Nephron progenitor cell (in vitro differentiated cells): ENCODE measurements around the gene PMM2.

ENCODE experiments used
- DNase-seq: peaks from one replicate; pipeline ENCODE4 v3.0.0; 2021
- H3K27ac Mint-ChIP-seq: 2 replicates; pipeline ENCODE4 v1.8.0; 2021; ENCODE audit warnings: mild to moderate bottlenecking, moderate library complexity, mixed read lengths
- H3K27me3 Mint-ChIP-seq: 2 replicates; pipeline ENCODE4 v1.8.0; 2021; ENCODE audit warnings: mild to moderate bottlenecking, low read depth, mixed read lengths; ENCODE audit not compliant: poor library complexity
- H3K36me3 Mint-ChIP-seq: 2 replicates; pipeline ENCODE4 v1.8.0; 2021; ENCODE audit warnings: low read depth, mixed read lengths
- H3K4me1 Mint-ChIP-seq: 2 replicates; pipeline ENCODE4 v1.8.0; 2021; ENCODE audit warnings: mixed read lengths
- H3K4me3 Mint-ChIP-seq: 2 replicates; pipeline ENCODE4 v1.8.0; 2021; ENCODE audit warnings: mild to moderate bottlenecking, moderate library complexity, mixed read lengths
- H3K9me3 Mint-ChIP-seq: 2 replicates; pipeline ENCODE4 v1.8.0; 2021; ENCODE audit warnings: mild to moderate bottlenecking, moderate library complexity, mixed read lengths
- TF ChIP-seq, protein P1 (sequence below): fragments of 200-600 bp; sonication (generic); IDR thresholded peaks from 2 replicates; pipeline ENCODE4 v1.5.0; 2021; ENCODE audit warnings: antibody characterized with exemption

The PMM2 gene

DNA sequence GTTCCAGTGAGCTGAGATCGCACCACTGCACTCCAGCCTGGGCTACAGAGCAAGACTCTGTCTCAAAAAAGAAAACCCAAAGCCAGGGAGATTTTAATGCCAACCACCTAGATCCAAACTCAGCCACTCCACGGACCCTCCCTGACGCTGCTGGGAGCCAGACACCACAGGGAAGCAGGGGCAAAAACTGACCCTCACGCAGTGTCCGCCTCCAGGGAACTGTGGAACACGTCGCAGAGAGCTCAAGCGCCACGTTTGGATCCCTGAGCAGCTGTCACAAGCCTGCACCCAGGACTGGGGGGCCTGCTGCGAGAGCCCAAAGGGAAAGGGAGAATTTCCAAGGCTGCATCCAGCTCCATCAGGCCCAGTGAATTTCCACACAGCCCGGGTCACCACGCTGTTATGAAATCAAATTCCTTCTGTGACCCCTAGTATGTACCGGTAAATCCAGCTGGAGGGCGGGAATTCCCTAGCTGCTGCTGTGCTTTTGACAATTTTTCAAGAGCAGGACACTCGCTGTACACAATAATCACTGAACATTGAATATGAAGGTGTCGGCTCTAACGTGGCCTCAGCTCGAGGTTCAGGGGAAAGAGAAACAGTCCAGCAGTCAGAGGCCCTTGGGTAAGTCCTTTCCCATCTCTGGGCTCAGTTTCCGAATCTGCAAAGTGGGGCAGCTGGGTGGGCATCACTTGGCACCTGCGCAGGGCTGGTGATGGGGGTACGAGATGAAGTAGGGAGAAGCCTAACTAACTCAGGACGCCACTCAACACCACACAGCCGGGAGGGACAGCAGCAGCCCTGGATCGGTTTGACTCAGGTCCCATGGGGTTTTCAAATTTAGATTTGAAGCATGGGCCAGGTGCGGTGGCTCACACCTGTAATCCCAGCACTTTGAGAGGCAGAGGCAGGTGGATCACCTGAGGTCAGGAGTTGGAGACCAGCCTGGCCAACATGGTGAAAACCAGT, 62.6 kb downstream of the PMM2 start:
- H3K4me3 Mint-ChIP-seq = no peak overlapping the region
- H3K27ac Mint-ChIP-seq = no peak overlapping the region

DNA sequence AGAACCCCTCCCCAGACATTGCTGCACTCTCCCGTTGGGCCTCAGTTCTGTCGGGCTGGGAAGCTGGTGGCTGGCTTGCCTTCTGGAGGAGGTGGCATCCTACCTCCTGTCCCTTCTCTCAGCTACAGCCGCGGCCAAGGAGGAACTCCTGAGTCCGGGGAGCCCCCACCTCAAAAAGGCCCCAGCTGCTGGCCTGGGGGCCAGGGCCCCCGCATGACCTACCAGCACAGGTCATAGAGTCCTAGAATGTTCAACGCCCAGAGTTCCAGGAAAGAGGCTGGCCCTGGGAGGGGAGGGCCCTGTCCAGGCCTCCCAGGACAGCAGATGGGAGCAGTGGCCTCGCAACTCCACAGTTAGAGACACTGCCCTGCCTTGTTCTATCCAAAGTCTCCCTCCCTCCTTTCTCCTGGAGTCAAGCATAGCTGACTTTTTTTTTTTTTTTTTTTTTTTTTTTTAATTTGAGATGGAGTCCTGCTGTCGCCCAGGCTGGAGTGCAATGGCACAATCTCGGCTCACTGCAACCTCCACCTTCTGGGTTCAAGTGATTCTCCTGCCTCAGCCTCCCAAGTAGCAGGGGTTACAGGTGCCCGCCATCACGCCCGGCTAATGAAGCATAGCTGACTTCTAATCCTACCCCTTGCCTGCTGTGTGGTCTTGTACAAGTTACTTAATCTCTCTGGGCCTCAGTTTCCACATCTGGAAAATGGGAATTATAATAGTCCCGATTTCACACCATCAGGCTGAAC, 64.1 kb downstream of the PMM2 start:
- H3K27me3 Mint-ChIP-seq = no peaks in the 10 kb centered on the region
- no peak overlapping the region for H3K4me3 Mint-ChIP-seq
- H3K9me3 Mint-ChIP-seq = no peaks in the 10 kb centered on the region
- H3K27ac Mint-ChIP-seq = peak overlapping the region; percentile 80
- peaks cover 29% of the 10 kb centered on the region for H3K36me3 Mint-ChIP-seq
- no peak for DNase-seq
- TF ChIP-seq, protein P1, sequence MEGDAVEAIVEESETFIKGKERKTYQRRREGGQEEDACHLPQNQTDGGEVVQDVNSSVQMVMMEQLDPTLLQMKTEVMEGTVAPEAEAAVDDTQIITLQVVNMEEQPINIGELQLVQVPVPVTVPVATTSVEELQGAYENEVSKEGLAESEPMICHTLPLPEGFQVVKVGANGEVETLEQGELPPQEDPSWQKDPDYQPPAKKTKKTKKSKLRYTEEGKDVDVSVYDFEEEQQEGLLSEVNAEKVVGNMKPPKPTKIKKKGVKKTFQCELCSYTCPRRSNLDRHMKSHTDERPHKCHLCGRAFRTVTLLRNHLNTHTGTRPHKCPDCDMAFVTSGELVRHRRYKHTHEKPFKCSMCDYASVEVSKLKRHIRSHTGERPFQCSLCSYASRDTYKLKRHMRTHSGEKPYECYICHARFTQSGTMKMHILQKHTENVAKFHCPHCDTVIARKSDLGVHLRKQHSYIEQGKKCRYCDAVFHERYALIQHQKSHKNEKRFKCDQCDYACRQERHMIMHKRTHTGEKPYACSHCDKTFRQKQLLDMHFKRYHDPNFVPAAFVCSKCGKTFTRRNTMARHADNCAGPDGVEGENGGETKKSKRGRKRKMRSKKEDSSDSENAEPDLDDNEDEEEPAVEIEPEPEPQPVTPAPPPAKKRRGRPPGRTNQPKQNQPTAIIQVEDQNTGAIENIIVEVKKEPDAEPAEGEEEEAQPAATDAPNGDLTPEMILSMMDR = no peak
- peaks cover 52% of the 10 kb centered on the region for H3K4me1 Mint-ChIP-seq

More for the DNA sequence above, 62.6 kb downstream of the PMM2 start:
- TF ChIP-seq, protein P1 = no peak
- Mint-ChIP-seq H3K4me1 (peaks cover 37% of the 10 kb centered on the region), H3K36me3 (peaks cover 42% of the 10 kb centered on the region), H3K9me3 (no peaks in the 10 kb centered on the region), H3K27me3 (no peaks in the 10 kb centered on the region)
- DNase-seq = no peak

DNA sequence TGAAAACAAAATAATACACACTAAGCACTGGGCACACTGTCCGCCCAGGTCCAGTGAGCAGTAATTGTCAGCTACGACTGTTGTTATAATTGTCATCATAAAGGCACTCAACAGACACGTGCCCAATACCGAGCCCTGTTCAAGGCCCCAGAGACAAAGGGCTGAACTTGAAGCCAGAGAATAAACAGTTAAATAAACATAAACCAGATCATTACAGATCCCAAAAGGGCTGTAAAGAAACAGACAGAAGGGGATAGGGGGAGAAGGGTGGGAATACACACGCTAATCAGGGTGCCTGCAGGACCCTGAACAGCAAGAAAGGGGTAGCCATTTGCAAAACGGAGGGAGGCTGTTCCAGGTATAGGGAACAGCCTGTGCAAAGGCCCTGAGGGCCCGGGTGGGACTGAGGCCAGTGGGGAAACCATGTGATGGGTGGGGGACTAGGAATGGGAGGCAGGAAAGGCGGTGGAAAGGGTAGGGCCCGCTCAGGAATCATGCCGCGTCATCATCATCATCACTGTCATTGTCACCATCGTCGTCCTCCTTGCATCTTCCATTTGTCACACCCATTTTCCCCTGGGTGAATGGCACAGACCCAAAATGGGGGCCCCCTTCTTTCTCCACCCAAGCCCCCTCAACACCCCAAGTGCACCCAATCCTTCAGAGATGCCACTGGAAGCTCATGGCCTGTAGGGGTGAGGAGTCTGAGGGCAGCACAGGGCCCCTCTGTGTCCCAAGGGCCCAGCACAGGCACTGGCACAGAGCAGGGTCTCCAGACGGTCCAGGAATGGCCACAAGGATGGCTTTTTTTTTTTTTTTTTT, 64.9 kb downstream of the PMM2 start:
- Mint-ChIP-seq H3K9me3 (no peaks in the 10 kb centered on the region), H3K27me3 (no peaks in the 10 kb centered on the region), H3K4me1 (peaks cover 58% of the 10 kb centered on the region), H3K27ac (peak overlapping the region; percentile 80), H3K4me3 (no peak overlapping the region), H3K36me3 (peaks cover 21% of the 10 kb centered on the region)
- no peak for DNase-seq
- TF ChIP-seq, protein P1 = no peak

DNA sequence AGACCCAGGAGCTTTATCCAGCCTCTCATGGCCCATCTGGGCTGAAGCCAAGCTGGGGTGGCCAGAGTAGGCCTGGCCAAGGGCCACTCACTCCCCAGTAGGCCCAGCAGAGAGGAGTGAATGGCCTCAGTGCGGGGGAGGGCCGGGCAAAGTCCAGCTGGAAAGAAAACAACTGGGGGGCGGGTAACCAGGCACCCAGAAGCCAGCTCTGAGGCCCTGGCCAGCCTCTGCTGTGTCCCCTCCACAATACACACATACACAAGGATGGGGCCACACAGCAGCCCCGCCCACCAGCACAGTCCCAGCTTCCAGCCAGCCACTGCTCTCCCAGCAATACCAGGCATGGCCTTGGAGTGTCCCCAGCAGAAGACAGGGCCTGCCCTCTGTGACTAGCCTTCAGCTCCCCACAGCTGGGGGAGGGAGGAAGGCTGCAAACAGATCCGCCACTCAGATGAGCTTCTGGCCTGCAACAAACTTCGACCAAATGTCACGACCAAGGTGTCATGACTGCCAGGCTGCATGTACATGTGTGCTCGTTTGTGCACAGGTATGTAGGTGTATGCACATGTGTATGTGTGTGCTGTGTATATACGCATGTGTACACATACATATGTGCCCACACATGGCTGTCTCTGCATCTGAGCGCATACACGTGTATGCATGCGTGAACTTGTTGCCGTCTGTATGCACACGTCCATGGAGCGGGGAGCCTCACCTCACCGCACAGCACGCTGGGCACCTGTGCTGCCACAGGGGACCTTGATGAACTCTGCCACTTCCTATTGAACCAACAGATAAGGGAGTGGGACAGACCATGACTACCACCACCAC, 66.2 kb downstream of the PMM2 start:
- peaks cover 64% of the 10 kb centered on the region for H3K4me1 Mint-ChIP-seq
- DNase-seq = peak; percentile 25
- H3K9me3 Mint-ChIP-seq = no peaks in the 10 kb centered on the region
- H3K4me3 Mint-ChIP-seq = peak overlapping the region; percentile 13
- H3K27ac Mint-ChIP-seq = peak overlapping the region; percentile 87
- H3K36me3 Mint-ChIP-seq = peaks cover 10% of the 10 kb centered on the region
- no peaks in the 10 kb centered on the region for H3K27me3 Mint-ChIP-seq
- TF ChIP-seq, protein P1 = no peak
